PFSK-1 (cell line): ENCODE results near the gene GIMAP5.

ENCODE experiments used
- FOXP2 ChIP-seq: optimal IDR thresholded peaks from 2 replicates; pipeline ENCODE3; 2011; ENCODE audit warnings: borderline replicate concordance, control low read depth, inconsistent platforms; ENCODE audit not compliant: insufficient read depth; ENCODE audit errors: extremely low read length, extremely low read depth
- POLR2AphosphoS5 ChIP-seq: IDR thresholded peaks from 2 replicates; pipeline ENCODE4 v1.6.1; 2012; ENCODE audit warnings: low read depth, mild to moderate bottlenecking, control low read depth, low read length, moderate library complexity
- TAF1 ChIP-seq: IDR thresholded peaks from 2 replicates; pipeline ENCODE4 v1.6.1; 2012; ENCODE audit warnings: low read length, control low read depth, borderline replicate concordance; ENCODE audit not compliant: insufficient read depth
- TF ChIP-seq, protein P1 (sequence below), 2 experiments: IDR thresholded peaks; 2 replicates each; pipeline versions ENCODE4 v1.6.1 to v1.8.0; 2011 to 2012; ENCODE audit warnings: low read depth in 2 of 2, low read length in 2 of 2, control low read depth in 1 of 2, inconsistent platforms in 1 of 2, mild to moderate bottlenecking in 1 of 2, moderate library complexity in 1 of 2; ENCODE audit not compliant: insufficient read depth in 1 of 2

DNA sequence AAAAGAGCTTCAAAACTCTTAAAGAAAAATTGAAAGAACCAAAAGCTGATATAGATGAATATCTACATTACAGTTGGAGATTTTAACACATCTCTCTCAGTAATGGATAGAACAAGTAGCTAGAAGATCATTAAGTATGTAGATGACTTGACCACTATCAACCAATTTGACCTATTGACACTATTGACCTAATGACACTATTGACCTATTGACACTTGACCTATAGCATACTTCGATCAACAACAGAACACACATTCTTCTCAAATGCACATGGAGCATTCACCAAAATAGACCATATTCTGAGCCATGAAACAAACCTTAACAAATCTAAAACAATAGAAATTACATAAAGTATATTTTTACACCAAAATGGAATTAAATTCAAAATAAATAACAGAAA is 22.3 kb downstream of the GIMAP5 start:
- no peak for TF ChIP-seq TAF1
- TF ChIP-seq, protein P1, sequence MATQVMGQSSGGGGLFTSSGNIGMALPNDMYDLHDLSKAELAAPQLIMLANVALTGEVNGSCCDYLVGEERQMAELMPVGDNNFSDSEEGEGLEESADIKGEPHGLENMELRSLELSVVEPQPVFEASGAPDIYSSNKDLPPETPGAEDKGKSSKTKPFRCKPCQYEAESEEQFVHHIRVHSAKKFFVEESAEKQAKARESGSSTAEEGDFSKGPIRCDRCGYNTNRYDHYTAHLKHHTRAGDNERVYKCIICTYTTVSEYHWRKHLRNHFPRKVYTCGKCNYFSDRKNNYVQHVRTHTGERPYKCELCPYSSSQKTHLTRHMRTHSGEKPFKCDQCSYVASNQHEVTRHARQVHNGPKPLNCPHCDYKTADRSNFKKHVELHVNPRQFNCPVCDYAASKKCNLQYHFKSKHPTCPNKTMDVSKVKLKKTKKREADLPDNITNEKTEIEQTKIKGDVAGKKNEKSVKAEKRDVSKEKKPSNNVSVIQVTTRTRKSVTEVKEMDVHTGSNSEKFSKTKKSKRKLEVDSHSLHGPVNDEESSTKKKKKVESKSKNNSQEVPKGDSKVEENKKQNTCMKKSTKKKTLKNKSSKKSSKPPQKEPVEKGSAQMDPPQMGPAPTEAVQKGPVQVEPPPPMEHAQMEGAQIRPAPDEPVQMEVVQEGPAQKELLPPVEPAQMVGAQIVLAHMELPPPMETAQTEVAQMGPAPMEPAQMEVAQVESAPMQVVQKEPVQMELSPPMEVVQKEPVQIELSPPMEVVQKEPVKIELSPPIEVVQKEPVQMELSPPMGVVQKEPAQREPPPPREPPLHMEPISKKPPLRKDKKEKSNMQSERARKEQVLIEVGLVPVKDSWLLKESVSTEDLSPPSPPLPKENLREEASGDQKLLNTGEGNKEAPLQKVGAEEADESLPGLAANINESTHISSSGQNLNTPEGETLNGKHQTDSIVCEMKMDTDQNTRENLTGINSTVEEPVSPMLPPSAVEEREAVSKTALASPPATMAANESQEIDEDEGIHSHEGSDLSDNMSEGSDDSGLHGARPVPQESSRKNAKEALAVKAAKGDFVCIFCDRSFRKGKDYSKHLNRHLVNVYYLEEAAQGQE (IDR thresholded peaks at IDR 0.05; ENCODE audit: insufficient read depth in 1 of 2, low read depth in 2 of 2, low read length in 2 of 2) = no peak
- no peak for TF ChIP-seq POLR2AphosphoS5
- no peak for TF ChIP-seq FOXP2
